PFSK-1 (cell line): ENCODE results near the gene PAF1.

ENCODE experiments used
- FOXP2 ChIP-seq: optimal IDR thresholded peaks from 2 replicates; pipeline ENCODE3; 2011; ENCODE audit warnings: borderline replicate concordance, control low read depth, inconsistent platforms; ENCODE audit not compliant: insufficient read depth; ENCODE audit errors: extremely low read length, extremely low read depth
- POLR2AphosphoS5 ChIP-seq: IDR thresholded peaks from 2 replicates; pipeline ENCODE4 v1.6.1; 2012; ENCODE audit warnings: low read depth, mild to moderate bottlenecking, control low read depth, low read length, moderate library complexity
- REST ChIP-seq, 2 experiments: IDR thresholded peaks; 2 replicates each; pipeline versions ENCODE4 v1.6.1 to v1.8.0; 2011 to 2012; ENCODE audit warnings: low read depth in 2 of 2, low read length in 2 of 2, control low read depth in 1 of 2, inconsistent platforms in 1 of 2, mild to moderate bottlenecking in 1 of 2, moderate library complexity in 1 of 2; ENCODE audit not compliant: insufficient read depth in 1 of 2
- SIN3A ChIP-seq: IDR thresholded peaks from 2 replicates; pipeline ENCODE4 v1.6.1; 2012; ENCODE audit warnings: mild to moderate bottlenecking, low read length, moderate library complexity, borderline replicate concordance; ENCODE audit not compliant: insufficient read depth
- TAF1 ChIP-seq: IDR thresholded peaks from 2 replicates; pipeline ENCODE4 v1.6.1; 2012; ENCODE audit warnings: low read length, control low read depth, borderline replicate concordance; ENCODE audit not compliant: insufficient read depth

PAF1 gene

DNA sequence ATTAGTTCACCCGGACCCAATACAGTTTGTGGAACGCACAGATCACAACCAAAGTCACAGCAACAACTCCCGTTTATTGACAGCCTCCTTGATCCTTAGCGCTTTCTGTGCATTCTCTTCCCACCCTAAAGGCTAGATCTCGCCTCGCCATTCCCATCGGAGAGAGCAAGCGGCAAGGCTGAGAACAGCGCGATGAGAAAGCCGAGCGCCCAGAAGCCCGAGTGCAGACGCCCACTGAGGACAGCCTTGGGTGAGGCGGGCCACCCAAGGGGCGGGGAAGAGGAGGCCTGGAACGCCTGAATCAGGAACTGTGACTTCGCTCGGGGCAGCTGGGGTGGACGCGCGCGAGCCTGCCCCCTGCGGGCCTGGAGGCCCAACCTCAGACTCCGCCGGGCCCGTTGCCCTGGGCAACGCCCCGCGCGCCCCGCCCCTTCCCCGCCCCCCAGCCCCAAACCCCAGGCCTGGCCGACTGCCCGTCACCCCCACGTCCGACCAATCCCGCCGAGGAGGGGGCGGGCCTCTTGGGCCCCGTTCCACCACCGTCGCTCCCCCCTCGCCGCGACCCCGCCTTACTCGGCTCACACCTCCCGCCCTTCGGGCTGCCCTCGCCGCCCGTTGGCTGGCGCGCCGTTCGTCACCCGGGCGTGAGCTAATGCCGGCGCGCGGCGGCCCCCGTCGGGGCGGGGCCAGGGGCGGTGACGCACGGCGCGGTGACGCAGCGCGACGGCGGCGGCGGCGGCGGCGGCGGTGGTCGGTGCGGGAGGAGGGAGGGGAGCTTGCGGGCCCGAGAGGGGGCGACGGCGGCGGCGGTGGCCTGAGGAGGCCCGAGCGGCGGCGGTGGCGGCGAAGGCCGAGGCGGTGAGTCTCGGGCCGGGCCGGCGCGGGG, 48.9 kb downstream of the PAF1 start, which contains the start of gene SAMD4B:
Gene SAMD4B (plus strand): TSS at position 703 of the 886 bp plus-strand sequence. CDS start 14,473 bp downstream, outside the sequence.
- TF ChIP-seq FOXP2 (peak; percentile 62), POLR2AphosphoS5 (peak; percentile 99), SIN3A (no peak), REST (IDR thresholded peaks at IDR 0.05; ENCODE audit: insufficient read depth in 1 of 2, low read depth in 2 of 2, low read length in 2 of 2) (0 out of 4 replicates have a peak, but pooled peaks of 1 of the 2 experiments have one; percentile 10), TAF1 (peak; percentile 91)

DNA sequence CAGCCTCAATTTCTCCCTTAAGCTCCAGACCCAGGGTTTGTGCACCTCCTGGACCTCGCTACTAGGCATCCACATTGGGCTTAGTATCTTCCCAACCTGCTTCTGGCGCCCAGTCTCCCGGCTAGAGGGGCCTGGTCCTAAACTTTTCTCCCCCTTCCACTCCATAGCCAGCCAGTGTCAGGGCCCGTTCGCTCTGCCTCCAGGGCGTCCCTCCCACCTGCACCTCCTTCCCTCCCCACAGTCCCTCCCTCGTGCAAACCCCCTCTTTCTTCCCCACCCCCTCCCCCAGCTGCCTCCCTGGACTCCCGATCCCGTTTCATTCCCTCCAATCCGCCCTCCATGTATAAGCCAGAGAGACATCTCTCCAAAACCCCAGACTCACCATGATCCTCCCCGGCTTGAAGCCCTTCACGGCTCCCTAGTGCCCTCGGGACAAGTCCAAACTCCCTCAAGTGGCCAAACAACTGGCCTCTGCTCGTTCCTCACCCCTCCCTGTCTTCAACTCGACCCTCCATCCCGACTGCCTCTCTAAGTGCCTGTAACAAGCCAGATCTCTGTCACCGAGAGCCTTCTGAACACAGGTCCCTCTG, 49.7 kb downstream of the PAF1 start:
- TF ChIP-seq REST (IDR thresholded peaks at IDR 0.05; ENCODE audit: insufficient read depth in 1 of 2, low read depth in 2 of 2, low read length in 2 of 2) (no peak), POLR2AphosphoS5 (no peak), FOXP2 (no peak), TAF1 (no peak), SIN3A (no peak)

DNA sequence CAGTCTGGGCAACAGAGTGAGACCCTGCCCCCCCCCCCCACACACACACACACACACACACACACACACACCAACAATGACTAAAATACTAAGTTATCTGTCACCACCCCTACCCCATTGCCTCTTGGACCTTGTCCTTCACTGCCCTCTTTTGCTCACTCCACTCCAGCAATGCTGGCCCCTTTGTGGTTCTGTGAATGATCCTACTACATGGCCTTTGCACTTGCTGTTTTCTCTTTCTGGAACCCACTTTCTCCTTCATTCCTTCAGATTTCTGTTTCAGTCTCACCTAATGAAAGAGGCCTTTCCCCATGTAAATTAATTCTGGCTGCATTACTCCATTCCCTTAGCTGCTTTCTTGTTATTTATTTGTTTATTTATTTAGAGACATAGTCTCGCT, 51.2 kb downstream of the PAF1 start:
- no peak for TF ChIP-seq SIN3A
- no peak for TF ChIP-seq TAF1
- TF ChIP-seq REST (IDR thresholded peaks at IDR 0.05; ENCODE audit: insufficient read depth in 1 of 2, low read depth in 2 of 2, low read length in 2 of 2) = no peak
- TF ChIP-seq FOXP2 = no peak
- TF ChIP-seq POLR2AphosphoS5 = no peak

- TF ChIP-seq REST (IDR thresholded peaks at IDR 0.05; ENCODE audit: insufficient read depth in 1 of 2, low read depth in 2 of 2, low read length in 2 of 2) (no peak), SIN3A (no peak), TAF1 (no peak), POLR2AphosphoS5 (no peak), FOXP2 (no peak)
Observed at GRCh38 chr19:39336483-39336882, 54.4 kb downstream of the PAF1 start.
